ENCODE measurements around the gene IFITM10. TPM values are rescaled to one million over a fixed set of nuclear protein-coding genes. Genes with fewer than 3 reads are reported as not detected.
A peak's percentile ranks its signal among the peaks of the same experiment; 100 is the strongest.
"Not testable (repeated sequence)": the region's sequence is repeated elsewhere in the genome, so short reads cannot be mapped to it uniquely, and the experiment has no call there.

Gene IFITM10
- polyA plus RNA-seq, 4 donors = 0.32 to 0.54 (median 0.43) TPM; not detected in 1

GRCh38 chr11:1691878-1692707 is 58.3 kb downstream of the IFITM10 start:
- Histone ChIP-seq H3K9me3 (ENCODE audit: control insufficient read depth in 2 of 2, insufficient read depth in 1 of 2, low read depth in 1 of 2, low read length in 1 of 2) (peaks cover 0 to 7% of the 10 kb centered on the region in 2 donors), H3K27ac (ENCODE audit: low read depth in 1 of 3, low read length in 2 of 3) (peak overlapping the region in 1 of 3 donors; percentile 37), H3K36me3 (ENCODE audit: control insufficient read depth in 3 of 3, insufficient read depth in 2 of 3, low read depth in 1 of 3, low read length in 3 of 3) (no peaks in the 10 kb centered on the region), H3K4me3 (ENCODE audit: low read depth in 1 of 3, low read length in 3 of 3) (no peak overlapping the region), H3K27me3 (ENCODE audit: control insufficient read depth in 3 of 3, insufficient read depth in 3 of 3, low read length in 3 of 3) (no peaks in the 10 kb centered on the region), H3K4me1 (ENCODE audit: control insufficient read depth in 3 of 3, insufficient read depth in 2 of 3, low read depth in 1 of 3, low read length in 2 of 3) (peaks cover 0 to 46% (median 4%) of the 10 kb centered on the region in 3 donors)
- WGBS, 3 donors = 45 to 78% (median 61%) methylated on average over 16 of the region's 16 CpGs
- DNase-seq = peak in 1 of 2 donors; percentile 11
- FAIRE-seq = no peak

GRCh38 chr11:1691026-1691877 is 59.1 kb downstream of the IFITM10 start:
- Histone ChIP-seq H3K4me3 (ENCODE audit: low read depth in 1 of 3, low read length in 3 of 3) (no peak overlapping the region), H3K27me3 (ENCODE audit: control insufficient read depth in 3 of 3, insufficient read depth in 3 of 3, low read length in 3 of 3) (no peaks in the 10 kb centered on the region), H3K9me3 (ENCODE audit: control insufficient read depth in 2 of 2, insufficient read depth in 1 of 2, low read depth in 1 of 2, low read length in 1 of 2) (peaks cover 0 to 7% of the 10 kb centered on the region in 2 donors), H3K4me1 (ENCODE audit: control insufficient read depth in 3 of 3, insufficient read depth in 2 of 3, low read depth in 1 of 3, low read length in 2 of 3) (peaks cover 0 to 46% (median 4%) of the 10 kb centered on the region in 3 donors), H3K27ac (ENCODE audit: low read depth in 1 of 3, low read length in 2 of 3) (peak overlapping the region in 1 of 3 donors; percentile 37), H3K36me3 (ENCODE audit: control insufficient read depth in 3 of 3, insufficient read depth in 2 of 3, low read depth in 1 of 3, low read length in 3 of 3) (no peaks in the 10 kb centered on the region)
- FAIRE-seq (no peak), DNase-seq (peak; percentile 48 to 80)
- 7 to 53% (median 46%) methylated on average over 15 to 16 of the region's 16 CpGs for WGBS, 3 donors

GRCh38 chr11:1690167-1691025 is 60.0 kb downstream of the IFITM10 start:
- FAIRE-seq = no peak
- H3K27ac ChIP-seq (ENCODE audit: low read depth in 1 of 3, low read length in 2 of 3) = peak overlapping the region in 1 of 3 donors; percentile 37
- H3K9me3 ChIP-seq (ENCODE audit: control insufficient read depth in 2 of 2, insufficient read depth in 1 of 2, low read depth in 1 of 2, low read length in 1 of 2) = peaks cover 0 to 4% of the 10 kb centered on the region in 2 donors
- peaks cover 0 to 46% (median 4%) of the 10 kb centered on the region in 3 donors for H3K4me1 ChIP-seq (ENCODE audit: control insufficient read depth in 3 of 3, insufficient read depth in 2 of 3, low read depth in 1 of 3, low read length in 2 of 3)
- peak in 1 of 2 donors; percentile 10 for DNase-seq
- H3K36me3 ChIP-seq (ENCODE audit: control insufficient read depth in 3 of 3, insufficient read depth in 2 of 3, low read depth in 1 of 3, low read length in 3 of 3) = no peaks in the 10 kb centered on the region
- WGBS, 3 donors = 46 to 65% (median 51%) methylated on average over 20 to 22 of the region's 22 CpGs
- H3K4me3 ChIP-seq (ENCODE audit: low read depth in 1 of 3, low read length in 3 of 3) = no peak overlapping the region
- no peaks in the 10 kb centered on the region for H3K27me3 ChIP-seq (ENCODE audit: control insufficient read depth in 3 of 3, insufficient read depth in 3 of 3, low read length in 3 of 3)

- H3K9me3 ChIP-seq (ENCODE audit: control insufficient read depth in 2 of 2, insufficient read depth in 1 of 2, low read depth in 1 of 2, low read length in 1 of 2); H3K36me3 ChIP-seq (ENCODE audit: control insufficient read depth in 3 of 3, insufficient read depth in 2 of 3, low read depth in 1 of 3, low read length in 3 of 3); FAIRE-seq; H3K27me3 ChIP-seq (ENCODE audit: control insufficient read depth in 3 of 3, insufficient read depth in 3 of 3, low read length in 3 of 3); H3K4me3 ChIP-seq (ENCODE audit: low read depth in 1 of 3, low read length in 3 of 3): not testable (repeated sequence)
- DNase-seq = peak in 1 of 2 donors; percentile 39
- peaks cover 0 to 46% (median 4%) of the 10 kb centered on the region in 3 donors for H3K4me1 ChIP-seq (ENCODE audit: control insufficient read depth in 3 of 3, insufficient read depth in 2 of 3, low read depth in 1 of 3, low read length in 2 of 3)
- 12 to 50% (median 30%) methylated on average over 24 to 31 of the region's 32 CpGs for WGBS, 3 donors
- H3K27ac ChIP-seq (ENCODE audit: low read depth in 1 of 3, low read length in 2 of 3) = peak overlapping the region in 1 of 3 donors; percentile 37
Observed at GRCh38 chr11:1689250-1690166, 60.9 kb downstream of the IFITM10 start.

- H3K4me3 ChIP-seq (ENCODE audit: low read depth in 1 of 3, low read length in 3 of 3); FAIRE-seq; H3K9me3 ChIP-seq (ENCODE audit: control insufficient read depth in 2 of 2, insufficient read depth in 1 of 2, low read depth in 1 of 2, low read length in 1 of 2); H3K27me3 ChIP-seq (ENCODE audit: control insufficient read depth in 3 of 3, insufficient read depth in 3 of 3, low read length in 3 of 3); H3K27ac ChIP-seq (ENCODE audit: low read depth in 1 of 3, low read length in 2 of 3); H3K36me3 ChIP-seq (ENCODE audit: control insufficient read depth in 3 of 3, insufficient read depth in 2 of 3, low read depth in 1 of 3, low read length in 3 of 3); DNase-seq: not testable (repeated sequence)
- H3K4me1 ChIP-seq (ENCODE audit: control insufficient read depth in 3 of 3, insufficient read depth in 2 of 3, low read depth in 1 of 3, low read length in 2 of 3) = peaks cover 0 to 36% (median 4%) of the 10 kb centered on the region in 3 donors
- WGBS, 3 donors = 62 to 77% (median 72%) methylated on average over 18 to 19 of the region's 19 CpGs
Observed at GRCh38 chr11:1688336-1688947, 62.0 kb downstream of the IFITM10 start.

- FAIRE-seq; H3K27me3 ChIP-seq (ENCODE audit: control insufficient read depth in 3 of 3, insufficient read depth in 3 of 3, low read length in 3 of 3): not testable (repeated sequence)
- 76 to 86% (median 77%) methylated on average over 11 to 12 of the region's 15 CpGs for WGBS, 3 donors
Observed at GRCh38 chr11:1686220-1686619, 64.2 kb downstream of the IFITM10 start.

More at GRCh38 chr11:1686220-1686619, 64.2 kb downstream of the IFITM10 start:
- DNase-seq; H3K27ac ChIP-seq (ENCODE audit: low read depth in 1 of 3, low read length in 2 of 3); H3K9me3 ChIP-seq (ENCODE audit: control insufficient read depth in 2 of 2, insufficient read depth in 1 of 2, low read depth in 1 of 2, low read length in 1 of 2); H3K4me3 ChIP-seq (ENCODE audit: low read depth in 1 of 3, low read length in 3 of 3); H3K36me3 ChIP-seq (ENCODE audit: control insufficient read depth in 3 of 3, insufficient read depth in 2 of 3, low read depth in 1 of 3, low read length in 3 of 3): not testable (repeated sequence)
- H3K4me1 ChIP-seq (ENCODE audit: control insufficient read depth in 3 of 3, insufficient read depth in 2 of 3, low read depth in 1 of 3, low read length in 2 of 3) = peaks cover 0 to 14% (median 0%) of the 10 kb centered on the region in 3 donors
